Left ventricle myocardium inferior (tissue), 1 donor: ENCODE results near the gene FOXN1. TPM values are rescaled to one million over a fixed set of nuclear protein-coding genes. Genes with fewer than 3 reads are reported as not detected.

ENCODE experiments used
- DNase-seq: peaks from one replicate; pipeline ENCODE4 v3.0.0-alpha.2; 2020
- H3K27ac ChIP-seq: fragments of 200-600 bp; replicated peaks from 2 replicates; pipeline ENCODE4 v1.8.0; 2021
- H3K27me3 ChIP-seq: fragments of 200-600 bp; 2 replicates; pipeline ENCODE4 v1.8.0; 2021; ENCODE audit warnings: low read depth
- H3K36me3 ChIP-seq: fragments of 200-600 bp; 2 replicates; pipeline ENCODE4 v1.8.0; 2021
- H3K4me1 ChIP-seq: fragments of 200-600 bp; 2 replicates; pipeline ENCODE4 v1.8.0; 2021
- H3K4me3 ChIP-seq: fragments of 200-600 bp; 2 replicates; pipeline ENCODE4 v1.8.0; 2021; ENCODE audit warnings: mild to moderate bottlenecking, moderate library complexity
- H3K9me3 ChIP-seq: fragments of 200-600 bp; replicated peaks from 2 replicates; pipeline ENCODE4 v1.8.0; 2021
- CTCF ChIP-seq: fragments of 200-600 bp; IDR thresholded peaks from 2 replicates; pipeline ENCODE4 v1.8.0; 2021; ENCODE audit warnings: antibody characterized with exemption, mild to moderate bottlenecking, borderline replicate concordance
- intact Hi-C: fragments of 100-400 bp; cut with micrococcal nuclease; formaldehyde crosslinking; loops from one replicate; pipeline ENCODE4 v1.11.0; 2022
- total RNA-seq: library from RNA; stranded (reverse); fragmentation: NEBNext Ultra II Directional; extraction: Animal tissue kit (Norgen Biotek cat#: 25700); gene quantifications from one replicate; pipeline ENCODE4 v1.2.1, GENCODE V29; 2021
- donor health status: DM: no; HTN: yes; CAD: no; lungs with severe emphysema.

The FOXN1 gene
- total RNA-seq, 1 donor from 2014 or later = not detected

DNA sequence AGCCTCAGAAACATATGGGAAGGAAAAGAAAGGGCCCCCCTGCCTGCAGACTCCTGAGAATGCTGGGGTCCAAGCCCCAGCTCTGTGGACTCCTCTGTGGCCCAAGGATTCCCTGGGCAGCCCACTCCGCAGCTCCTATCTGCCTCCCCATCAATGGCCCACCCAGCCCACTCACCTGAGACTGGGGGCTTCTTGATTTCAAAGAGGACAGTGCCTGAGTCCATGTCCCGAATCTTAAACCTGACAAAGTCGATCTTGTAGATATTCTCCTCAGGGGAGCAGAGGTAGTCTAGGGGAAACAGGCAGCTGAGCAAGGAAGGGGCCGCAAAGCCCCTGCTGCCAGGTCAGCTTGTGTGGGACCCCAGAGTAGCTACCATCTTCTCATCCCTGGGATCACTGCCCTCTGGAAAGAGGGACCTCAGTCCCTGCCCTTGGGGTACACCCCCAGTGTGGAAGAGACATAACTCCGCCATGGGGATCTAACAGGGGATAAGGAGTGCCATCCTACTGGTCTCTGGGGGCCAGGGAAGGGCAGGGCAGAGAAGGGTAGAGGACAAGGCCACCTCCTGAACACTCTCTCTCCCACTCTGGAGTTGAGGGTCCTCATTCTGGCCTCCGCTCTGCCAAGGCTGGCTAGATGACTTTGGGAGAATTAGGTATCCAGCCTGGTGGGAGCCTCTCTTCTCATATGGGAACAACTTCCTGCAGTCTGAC lies 42.4 kb downstream of the FOXN1 start:
- Histone ChIP-seq H3K9me3 (no peaks in the 10 kb centered on the region), H3K4me3 (no peak overlapping the region), H3K27me3 (no peaks in the 10 kb centered on the region), H3K36me3 (peaks cover 10% of the 10 kb centered on the region), H3K4me1 (peaks cover 48% of the 10 kb centered on the region), H3K27ac (no peak overlapping the region)
- intact Hi-C loops = no loop called here
- DNase-seq = no peak
- no peak for TF ChIP-seq CTCF

GRCh38 chr17:28549236-28550132 lies 43.3 kb downstream of the FOXN1 start:
- TF ChIP-seq CTCF = no peak
- Histone ChIP-seq H3K4me3 (no peak overlapping the region), H3K27ac (no peak overlapping the region), H3K4me1 (peaks cover 53% of the 10 kb centered on the region), H3K27me3 (no peaks in the 10 kb centered on the region), H3K36me3 (peaks cover 19% of the 10 kb centered on the region), H3K9me3 (no peaks in the 10 kb centered on the region)
- DNase-seq = no peak
- intact Hi-C loops = no loop called here

GRCh38 chr17:28550858-28551257 lies 44.7 kb downstream of the FOXN1 start:
- Histone ChIP-seq H3K9me3 (no peaks in the 10 kb centered on the region), H3K27me3 (no peaks in the 10 kb centered on the region), H3K4me3 (no peak overlapping the region), H3K36me3 (peaks cover 33% of the 10 kb centered on the region), H3K4me1 (peaks cover 53% of the 10 kb centered on the region), H3K27ac (no peak overlapping the region)
- no peak for TF ChIP-seq CTCF
- DNase-seq = no peak
- intact Hi-C loops = no loop called here

DNA sequence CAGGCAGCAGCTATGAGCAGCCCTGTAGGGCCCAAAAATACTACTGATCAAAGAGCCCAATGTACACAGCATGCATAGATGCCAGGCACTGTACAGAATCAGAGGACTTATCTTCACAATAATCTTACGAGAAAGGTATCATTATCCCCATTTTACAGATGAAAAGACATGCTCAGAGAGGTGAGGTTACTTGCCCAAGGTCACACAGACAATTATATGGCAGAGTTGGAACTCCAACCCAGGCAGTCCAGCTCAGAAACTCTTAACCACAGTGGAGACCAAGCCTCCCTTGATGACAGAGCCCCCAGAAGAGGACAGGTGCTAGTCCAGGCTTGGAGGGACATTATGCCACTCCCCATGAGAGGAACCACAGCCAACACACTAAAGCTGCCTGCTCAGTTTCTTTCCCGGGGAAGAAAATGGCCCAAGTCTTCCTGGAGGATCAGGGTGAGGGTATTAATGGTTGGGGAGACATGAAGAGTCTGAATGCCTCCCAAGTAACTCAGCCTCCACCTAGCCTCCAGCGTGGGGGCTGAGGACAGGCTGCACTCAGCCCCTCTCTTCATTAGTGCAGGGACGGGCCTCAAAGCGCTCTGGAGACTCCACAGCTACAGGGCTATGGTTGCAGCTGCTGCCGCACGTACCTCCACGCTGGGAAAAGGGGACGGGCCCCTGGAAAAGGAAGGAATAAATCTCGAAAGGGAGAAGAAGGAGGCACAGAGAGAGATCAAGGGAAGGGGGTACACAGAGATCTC lies 45.5 kb downstream of the FOXN1 start:
- Histone ChIP-seq H3K27me3 (no peaks in the 10 kb centered on the region), H3K9me3 (no peaks in the 10 kb centered on the region), H3K4me1 (peaks cover 53% of the 10 kb centered on the region), H3K36me3 (peaks cover 39% of the 10 kb centered on the region), H3K4me3 (peak overlapping the region; percentile 96), H3K27ac (peak overlapping the region; percentile 81)
- intact Hi-C loops = no loop called here
- no peak for DNase-seq
- no peak for TF ChIP-seq CTCF
